Mucosa of descending colon (tissue), 3 donors: ENCODE results near the gene RET. TPM values are rescaled to one million over a fixed set of nuclear protein-coding genes. Genes with fewer than 3 reads are reported as not detected.

ENCODE experiments used
- ATAC-seq: fragments of 200-7000 bp; cut with Tn5 transposase; one replicate; pipeline ENCODE4 v1.9.1; 2020; ENCODE audit warnings: mild to moderate bottlenecking, moderate library complexity
- DNase-seq, 3 donors: peaks; one replicate each; pipeline ENCODE4 v3.0.0-alpha.2; 2020
- H3K36me3 ChIP-seq: fragments of 200-600 bp; one replicate; pipeline ENCODE4 v1.8.0; 2021; ENCODE audit warnings: low read depth, mild to moderate bottlenecking
- H3K4me1 ChIP-seq: fragments of 200-600 bp; one replicate; pipeline ENCODE4 v1.8.0; 2021; ENCODE audit warnings: low read depth, mild to moderate bottlenecking
- H3K4me3 ChIP-seq: fragments of 200-600 bp; one replicate; pipeline ENCODE4 v1.8.0; 2021; ENCODE audit warnings: mild to moderate bottlenecking
- H3K9me3 ChIP-seq: fragments of 200-600 bp; one replicate; pipeline ENCODE4 v1.8.0; 2021; ENCODE audit warnings: mild to moderate bottlenecking
- CTCF ChIP-seq: fragments of 200-600 bp; IDR thresholded peaks from one replicate; pipeline ENCODE4 v1.8.0; 2022; ENCODE audit warnings: antibody characterized with exemption, mild to moderate bottlenecking
- intact Hi-C, 2 donors: fragments of 100-400 bp; cut with DNase I in 1 of 2; cut with micrococcal nuclease in 1 of 2; formaldehyde crosslinking; loops; one replicate each; pipeline versions ENCODE4 v1.11.0 to v1.11.1; 2022; cut with DNase I, micrococcal nuclease
- total RNA-seq, 3 donors: library from RNA; stranded (reverse); fragmentation: NEBNext Ultra II Directional in 2 of 3; extraction: Animal tissue kit (Norgen Biotek cat#: 25700) in 2 of 3; gene quantifications; one replicate each; pipeline versions ENCODE4 v1.2.1 to v1.2.4, GENCODE V29; 2021 to 2023
- donor health status: DM: no; HTN: no; CAD: no; lungs with moderate emphysema.
- donor health status: DM: no; HTN: no; CAD: no.
- donor health status: DM: no; HTN: yes; CAD: no.

The RET gene
- total RNA-seq, 3 donors from 2014 or later = 0.84 to 13.5 (median 1.6) TPM

- no peak for TF ChIP-seq CTCF
Measured at GRCh38 chr10:43054593-43054992, 22.3 kb upstream of the RET start.

GRCh38 chr10:43055217-43055616 is 21.7 kb upstream of the RET start:
- no peaks in the 10 kb centered on the region for H3K4me1 ChIP-seq

More at GRCh38 chr10:43054593-43054992, 22.3 kb upstream of the RET start:
- Histone ChIP-seq H3K9me3 (no peaks in the 10 kb centered on the region), H3K4me1 (no peaks in the 10 kb centered on the region), H3K36me3 (no peaks in the 10 kb centered on the region), H3K4me3 (no peak overlapping the region)
- no peak for ATAC-seq
- intact Hi-C loops = no loop called here
- no peak for DNase-seq

GRCh38 chr10:43055991-43056567 is 20.8 kb upstream of the RET start:
- no peak for TF ChIP-seq CTCF
- H3K4me1 ChIP-seq = no peaks in the 10 kb centered on the region
- H3K36me3 ChIP-seq = no peaks in the 10 kb centered on the region
- no peak overlapping the region for H3K4me3 ChIP-seq
- ATAC-seq = no peak
- no peaks in the 10 kb centered on the region for H3K9me3 ChIP-seq
- DNase-seq = peak in 1 of 3 donors; percentile 18
- intact Hi-C loops = no loop called here

More at GRCh38 chr10:43055217-43055616, 21.7 kb upstream of the RET start:
- H3K9me3 ChIP-seq = no peaks in the 10 kb centered on the region
- no peak overlapping the region for H3K4me3 ChIP-seq
- TF ChIP-seq CTCF = no peak
- H3K36me3 ChIP-seq = no peaks in the 10 kb centered on the region
- DNase-seq (no peak), ATAC-seq (no peak)
- intact Hi-C loops = no loop called here

GRCh38 chr10:43056568-43057011 is 20.3 kb upstream of the RET start:
- Histone ChIP-seq H3K4me1 (no peaks in the 10 kb centered on the region), H3K4me3 (no peak overlapping the region), H3K36me3 (no peaks in the 10 kb centered on the region), H3K9me3 (no peaks in the 10 kb centered on the region)
- DNase-seq (peak in 2 of 3 donors; percentile 9 to 25), ATAC-seq (no peak)
- no peak for TF ChIP-seq CTCF
- intact Hi-C loops = no loop called here

- Histone ChIP-seq H3K4me3 (no peak overlapping the region), H3K9me3 (no peaks in the 10 kb centered on the region), H3K4me1 (no peaks in the 10 kb centered on the region), H3K36me3 (no peaks in the 10 kb centered on the region)
- intact Hi-C loops = no loop called here
- ATAC-seq (no peak), DNase-seq (peak in 2 of 3 donors; percentile 6 to 11)
- no peak for TF ChIP-seq CTCF
Measured at GRCh38 chr10:43057231-43057711, 19.6 kb upstream of the RET start.
